HG02884 (cell line): ENCODE data around the gene NACC2.
"Not testable (repeated sequence)": the region's sequence is repeated elsewhere in the genome, so short reads cannot be mapped to it uniquely, and the experiment has no call there.

ENCODE experiments used
- ATAC-seq: cut with Tn5 transposase; IDR thresholded peaks from one replicate; pipeline ENCODE4 v1.9.1; 2021; ENCODE audit warnings: mild to moderate bottlenecking, moderate library complexity; ENCODE audit not compliant: unreplicated experiment

The NACC2 gene

GRCh38 chr9:136049491-136050265 is 45.4 kb downstream of the NACC2 start:
- no peak for ATAC-seq

DNA sequence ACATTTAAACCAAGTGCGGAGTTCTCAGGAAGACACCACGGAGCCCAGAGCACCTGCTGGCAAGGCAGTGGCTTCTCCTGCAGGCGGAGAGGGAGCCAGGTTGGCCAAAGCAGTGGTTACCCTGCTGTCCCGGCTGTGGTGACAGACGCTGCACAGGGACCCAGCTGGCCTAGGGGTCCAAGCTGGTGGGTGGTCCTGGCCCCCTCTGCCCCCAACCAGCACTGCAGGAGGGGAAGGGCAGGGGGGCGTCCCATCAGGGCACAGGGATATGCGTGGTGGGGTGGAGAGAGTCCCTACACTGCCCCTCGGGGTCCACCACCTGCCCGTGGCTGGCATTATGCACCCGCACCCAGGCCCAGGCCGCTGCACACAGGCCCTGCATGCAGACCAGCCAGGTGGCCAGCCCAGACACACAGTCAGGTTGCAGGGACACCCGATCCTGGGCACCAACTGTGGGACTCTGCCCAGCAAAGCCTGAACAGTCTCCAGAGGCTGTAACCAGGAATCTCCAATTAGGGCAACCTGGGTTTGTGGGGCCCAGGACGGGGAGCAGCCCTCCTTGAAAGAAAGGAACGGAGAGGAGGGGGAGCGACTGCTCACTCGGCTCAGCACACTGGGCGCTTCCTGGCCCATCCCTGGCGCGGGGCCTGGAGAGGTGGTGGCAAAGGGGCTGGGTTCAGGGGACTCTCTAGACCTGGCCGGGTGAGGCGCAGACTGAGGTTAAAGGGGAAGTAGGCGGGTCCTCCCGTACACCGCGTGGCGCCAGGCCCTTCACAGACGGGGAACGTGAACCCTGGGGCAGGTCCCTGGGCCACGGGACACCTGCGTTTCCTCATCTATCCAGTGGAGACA is 46.3 kb downstream of the NACC2 start:
- ATAC-seq = no peak

DNA sequence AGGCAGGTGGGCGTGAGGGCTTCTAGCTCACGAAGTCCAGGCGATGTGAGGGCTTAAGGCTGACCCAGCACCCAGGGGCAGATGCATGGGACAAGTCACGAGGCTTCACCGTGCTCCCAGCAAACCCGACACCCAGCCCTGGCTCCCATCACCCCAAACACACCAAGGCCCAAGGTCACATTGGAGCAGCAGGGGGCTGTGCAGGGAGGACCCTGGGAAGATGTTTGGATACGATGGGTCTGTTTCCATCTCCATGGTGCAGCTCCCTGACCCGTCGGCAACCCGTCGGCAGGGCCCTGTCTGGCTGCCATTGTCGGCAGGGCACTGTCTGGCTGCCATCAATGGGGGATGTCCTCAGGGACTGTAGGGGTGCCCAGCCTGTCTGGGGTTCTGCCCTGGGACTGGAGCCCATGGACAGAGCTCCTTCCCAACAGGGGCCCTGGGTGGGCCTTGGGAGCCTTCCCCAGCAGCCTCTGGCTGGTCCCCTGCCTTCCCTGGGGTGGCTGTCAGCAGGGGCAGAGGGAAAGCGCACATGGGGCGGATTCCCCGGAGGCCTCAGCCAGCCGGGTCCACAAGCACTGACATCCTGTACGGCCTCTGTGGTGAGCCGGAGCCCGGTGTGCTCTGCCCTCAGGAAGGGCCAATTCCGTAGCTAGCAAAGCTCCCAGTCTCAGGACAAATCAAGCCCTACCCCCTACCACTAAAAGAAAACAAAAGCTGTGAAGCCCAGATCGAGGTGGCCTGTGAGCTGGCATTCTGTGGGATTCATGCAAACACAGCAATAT is 47.1 kb downstream of the NACC2 start:
- ATAC-seq = no peak

DNA sequence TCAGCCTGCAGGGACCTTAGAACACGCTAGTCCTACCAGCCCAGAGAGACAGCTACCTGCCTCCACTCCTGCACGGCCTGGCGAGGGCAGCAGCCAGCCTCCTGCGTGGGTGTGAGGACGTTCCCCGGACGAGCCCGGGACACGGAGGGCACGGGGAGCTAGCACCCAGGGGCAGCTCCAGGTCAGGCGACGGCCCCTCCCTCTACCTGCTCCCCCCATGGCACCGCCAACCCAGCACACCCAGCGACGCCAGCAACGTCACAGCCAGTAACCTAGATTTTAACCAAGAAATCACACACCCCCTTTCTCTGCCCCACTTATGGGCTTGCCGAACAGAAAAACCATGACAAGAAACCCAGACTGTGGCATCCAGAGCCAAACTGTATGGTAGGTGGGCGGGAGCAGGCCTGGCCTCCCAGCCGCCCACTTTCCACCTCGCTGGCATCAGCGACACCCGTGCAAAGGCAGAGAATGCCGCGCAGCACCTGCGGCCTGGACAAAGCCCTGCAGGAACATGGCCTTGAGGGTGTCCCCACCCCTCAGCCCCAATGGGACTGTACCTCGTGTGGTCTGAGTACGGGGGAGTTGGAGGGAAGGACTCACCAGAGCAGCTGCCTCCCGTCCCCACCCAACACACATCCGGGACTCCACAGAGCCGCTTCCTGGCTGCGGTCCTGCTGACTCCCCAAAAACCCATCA is 47.9 kb downstream of the NACC2 start:
- no peak for ATAC-seq

DNA sequence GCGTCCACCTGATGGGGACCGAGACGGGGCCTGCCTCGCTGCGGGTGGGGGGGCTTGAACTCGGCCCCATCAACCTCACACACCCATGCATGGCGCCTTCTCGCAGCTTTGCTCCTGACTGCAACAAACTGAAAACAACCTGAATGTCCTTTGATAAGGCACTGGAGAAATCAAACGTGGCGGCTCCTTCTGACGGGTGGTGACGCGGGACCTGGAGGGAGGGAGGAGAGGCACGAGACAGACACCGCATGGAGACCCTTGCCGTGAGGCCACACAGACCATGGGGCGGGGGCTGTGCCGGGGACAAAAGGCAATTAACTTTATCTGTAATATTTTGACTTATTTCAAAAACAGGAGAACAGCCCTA is 48.6 kb downstream of the NACC2 start:
- ATAC-seq = no peak

DNA sequence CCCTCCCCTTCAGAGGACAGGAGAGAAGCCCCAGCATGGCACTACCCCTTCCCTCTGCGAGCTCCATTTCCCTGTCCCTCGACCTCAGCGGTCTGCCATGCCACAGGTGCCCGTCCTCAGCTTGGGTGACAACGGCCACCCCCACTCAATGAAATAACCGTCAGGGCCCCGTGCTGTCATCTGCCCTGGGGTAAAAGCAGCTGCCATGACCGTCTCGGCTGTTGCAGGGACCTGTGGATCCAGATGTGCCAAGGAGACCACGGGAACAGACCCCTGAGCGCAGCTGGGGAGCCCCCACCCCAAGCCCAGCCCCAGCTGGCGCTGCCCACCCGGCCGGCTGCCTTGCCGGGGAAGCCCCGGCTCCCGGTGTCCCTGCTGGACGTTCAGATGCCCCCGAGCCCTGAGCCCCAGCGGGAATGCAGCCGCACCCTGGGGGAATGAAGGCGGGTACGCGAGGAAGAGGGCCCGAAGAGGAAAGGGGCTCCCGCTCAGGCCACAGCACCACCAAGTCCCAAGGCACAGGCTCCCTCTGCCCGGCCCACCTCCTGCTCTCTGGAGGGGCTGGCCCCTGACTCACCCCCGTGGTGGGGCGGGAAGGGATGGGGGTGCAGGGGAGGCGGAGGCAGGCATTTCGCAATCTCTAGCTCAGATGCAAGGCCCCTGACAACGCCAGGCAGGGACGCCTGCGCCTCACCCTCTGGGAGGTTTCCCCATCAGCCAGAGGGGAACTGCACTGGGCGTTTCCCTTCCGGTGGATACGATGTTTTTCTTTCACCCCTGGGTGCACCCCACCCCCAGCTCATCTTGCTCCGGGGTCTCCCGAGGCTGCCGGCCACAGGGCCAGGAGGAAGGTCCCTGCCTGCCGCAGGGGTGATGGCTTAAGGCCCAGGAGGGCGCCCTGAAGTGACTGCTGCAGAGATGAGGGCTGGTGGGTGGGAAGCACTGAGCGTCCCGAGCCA is 49.2 kb downstream of the NACC2 start:
- no peak for ATAC-seq

- ATAC-seq = no peak
These were observed 50.0 kb downstream of the NACC2 start for GRCh38 chr9:136044971-136045594.

GRCh38 chr9:136044207-136044970 is 50.7 kb downstream of the NACC2 start:
- ATAC-seq = no peak

- ATAC-seq = no peak
These were observed 51.6 kb downstream of the NACC2 start for GRCh38 chr9:136043441-136043991.

DNA sequence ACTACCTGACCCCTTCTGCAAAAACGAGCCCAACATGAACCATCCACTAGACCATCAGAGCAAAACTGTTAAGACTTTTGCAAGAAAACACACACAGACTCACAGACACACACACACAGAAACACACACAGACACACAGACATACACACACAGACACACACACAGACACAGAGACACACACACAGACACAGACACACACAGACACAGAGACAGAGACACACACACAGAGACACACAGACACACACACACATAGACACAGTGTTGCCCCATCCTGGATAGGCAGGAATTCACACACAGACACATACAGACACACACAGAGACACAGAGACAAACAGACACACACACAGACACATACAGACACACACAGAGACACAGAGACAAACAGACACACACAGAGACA is 52.5 kb downstream of the NACC2 start:
- ATAC-seq = no peak

- not testable (repeated sequence) for ATAC-seq
These were observed 54.2 kb downstream of the NACC2 start for GRCh38 chr9:136040848-136041247.

- ATAC-seq = no peak
These were observed 55.6 kb downstream of the NACC2 start for GRCh38 chr9:136039488-136039887.

- ATAC-seq = no peak
These were observed 58.2 kb downstream of the NACC2 start for GRCh38 chr9:136036848-136037247.

DNA sequence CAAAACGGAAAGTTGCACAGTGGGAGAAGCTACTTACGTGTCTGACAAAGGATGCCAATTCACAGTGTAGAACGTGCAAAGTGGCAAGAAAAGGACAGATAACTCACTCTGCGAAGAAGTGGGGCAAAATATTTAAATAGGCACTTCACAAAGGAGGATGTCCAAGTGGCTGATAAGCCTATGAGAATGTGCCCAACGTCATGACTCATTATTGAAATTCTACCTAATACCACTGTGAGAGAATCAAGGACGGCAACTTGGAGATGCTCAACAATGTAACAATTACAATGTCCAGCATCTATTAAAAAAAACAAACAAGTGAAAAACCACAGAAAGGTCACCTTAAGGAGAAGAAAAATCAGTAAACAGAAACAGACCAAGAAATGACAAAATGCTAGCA is 59.0 kb downstream of the NACC2 start:
- ATAC-seq = no peak

GRCh38 chr9:136031741-136032730 is 63.1 kb downstream of the NACC2 start:
- ATAC-seq = no peak

- no peak for ATAC-seq
These were observed 64.0 kb downstream of the NACC2 start for GRCh38 chr9:136031094-136031493.

DNA sequence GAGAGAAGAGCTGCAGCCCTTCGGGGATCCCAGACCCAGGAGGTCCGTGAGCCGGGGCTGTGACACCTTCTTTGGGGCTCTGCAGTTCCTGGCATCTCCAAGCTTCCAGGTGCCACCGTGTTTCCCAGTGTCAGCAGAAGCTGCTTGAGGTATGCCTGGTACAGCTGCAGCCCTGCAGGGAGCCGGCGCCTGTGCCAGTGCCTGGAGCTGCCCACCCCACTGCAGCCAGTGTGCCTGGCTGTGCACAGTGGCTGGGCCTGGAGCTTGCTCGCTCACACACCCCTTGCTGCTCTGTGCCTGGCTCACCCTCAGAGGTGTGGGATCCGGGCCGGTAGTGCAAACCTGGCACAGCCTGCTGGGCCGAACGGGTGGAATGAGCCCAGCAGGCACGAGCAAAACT is 65.5 kb downstream of the NACC2 start:
- no peak for ATAC-seq
